Measurements from ENCODE around the gene PPP5C. TPM values are rescaled to one million over a fixed set of nuclear protein-coding genes. Genes with fewer than 3 reads are reported as not detected.

PPP5C gene
- total and polyA plus RNA-seq, 2 of the 13 experiments (the other 11 are each of a cell fraction or from before 2014, with no cell fraction given): 41.6 to 67.9 TPM

DNA sequence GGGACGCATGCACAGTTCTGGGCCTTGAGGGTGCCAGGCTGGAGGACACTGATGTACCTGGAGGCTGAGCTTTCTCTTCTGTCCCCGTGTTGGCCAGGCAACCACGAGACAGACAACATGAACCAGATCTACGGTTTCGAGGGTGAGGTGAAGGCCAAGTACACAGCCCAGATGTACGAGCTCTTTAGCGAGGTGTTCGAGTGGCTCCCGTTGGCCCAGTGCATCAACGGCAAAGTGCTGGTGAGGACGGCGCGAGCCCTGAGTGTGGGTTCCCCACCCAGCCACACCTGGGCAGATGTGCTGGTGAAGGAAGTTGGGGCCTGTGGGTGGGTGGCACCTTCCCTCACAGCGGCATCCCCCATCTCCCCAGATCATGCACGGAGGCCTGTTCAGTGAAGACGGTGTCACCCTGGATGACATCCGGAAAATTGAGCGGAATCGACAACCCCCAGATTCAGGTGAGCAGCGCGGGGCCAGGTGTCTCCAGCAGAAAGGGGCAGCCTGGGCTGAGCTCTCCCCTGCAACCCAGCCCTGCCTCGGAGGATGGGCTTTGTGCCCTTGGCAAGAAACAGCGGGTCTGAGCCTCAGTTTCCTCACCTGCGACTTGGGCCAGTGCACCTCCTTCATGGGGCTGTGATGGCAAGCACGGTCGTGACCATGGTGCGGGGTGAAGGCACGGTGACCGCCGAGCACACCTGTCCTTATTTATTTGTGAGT is 40.3 kb downstream of the PPP5C start:
- ChIA-PET POLR2A (no interaction called here), CTCF (ENCODE audit: low intra/inter-chr PET ratio, low total read pairs) (interaction anchor here (1.5 kb wide), 1 partner anchor 9 kb away, joined by 5 read pairs; no protein-coding TSS in a partner anchor)
- FAIRE-seq (no peak), DNase-seq (ENCODE audit: low spot score) (no peak), ATAC-seq (no peak)
- 96% methylated on average over 21 of the region's 30 CpGs for WGBS (ENCODE audit: low lambda C conversion rate)
- Histone ChIP-seq H3K27ac (ENCODE audit: extremely low read length, insufficient read depth, low read length) (no peak overlapping the region), H3K27me3 (ENCODE audit: control insufficient read depth in 1 of 2, insufficient read depth in 2 of 2, low read length in 2 of 2) (no peaks in the 10 kb centered on the region), H3K9me3 (ENCODE audit: low read length) (no peaks in the 10 kb centered on the region), H2AFZ (ENCODE audit: low read length) (no peak overlapping the region), H3K36me3 (replicated peaks in 1 of 2; ENCODE audit: control insufficient read depth in 1 of 2, insufficient read depth in 2 of 2, low read length in 2 of 2) (peaks cover 20 to 70% of the 10 kb centered on the region in 2 experiments), H3K4me1 (ENCODE audit: insufficient read depth, low read length) (peaks cover 11% of the 10 kb centered on the region), H3K4me3 (replicated peaks in 1 of 3; ENCODE audit: insufficient read depth in 1 of 3, low read depth in 2 of 3, low read length in 3 of 3) (no peak overlapping the region), H3K9ac (ENCODE audit: insufficient read depth, low read depth, low read length) (no peak overlapping the region), H3K79me2 (ENCODE audit: insufficient read depth, low read length) (no peaks in the 10 kb centered on the region), H4K20me1 (ENCODE audit: insufficient read depth, low read length) (no peaks in the 10 kb centered on the region), H3K4me2 (ENCODE audit: low read depth, low read length) (no peak overlapping the region)
- BruUV-seq (replicated peaks): no TSS peak
- intact Hi-C loops (cut with micrococcal nuclease; ENCODE audit: unreplicated experiment) (no loop called here), in situ Hi-C loops (cut with HindIII; ENCODE audit: extremely low pct_ligation_motif_present, low pct_unique_long_range_greater_than_20kb) (no loop called here)
- TF ChIP-seq AGO2 (optimal IDR thresholded peaks at IDR 0.05; ENCODE audit: low read depth, low read length) (peak; percentile 40), MZF1 (CRISPR knock-in tag; IDR thresholded peaks at IDR 0.05; ENCODE audit: borderline replicate concordance) (no peak), THYN1 (CRISPR knock-in tag; IDR thresholded peaks at IDR 0.05; ENCODE audit: borderline replicate concordance, low read depth) (no peak), HMGA1 (CRISPR knock-in tag; conservative IDR thresholded peaks at IDR 0.05) (no peak), SIN3A (IDR thresholded peaks at IDR 0.05; ENCODE audit: borderline replicate concordance, low read depth, low read length) (no peak), DMAP1 (CRISPR knock-in tag; IDR thresholded peaks at IDR 0.05) (no peak)

DNA sequence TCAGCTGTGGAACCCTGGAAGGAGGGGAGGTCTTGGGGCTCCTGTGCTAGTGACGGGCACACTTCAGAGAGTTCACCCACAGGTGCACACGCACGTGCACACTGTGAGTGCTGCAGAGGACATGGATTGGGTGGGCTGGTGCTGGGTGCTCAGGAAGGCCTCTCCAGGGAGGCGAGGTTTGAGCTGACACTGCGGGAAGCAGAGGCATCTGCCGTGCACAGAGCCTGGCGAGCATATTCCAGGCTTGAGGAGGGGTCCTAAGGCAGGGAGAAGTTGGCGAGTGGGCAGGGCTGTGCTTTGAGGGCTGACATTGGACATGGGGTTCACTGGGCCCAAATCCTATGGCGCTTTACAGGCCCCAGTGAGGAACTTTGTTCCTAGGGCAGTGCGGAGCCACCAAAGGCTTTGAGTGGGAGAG is 40.8 kb downstream of the PPP5C start:
- Histone ChIP-seq H3K9me3 (ENCODE audit: low read length) (no peaks in the 10 kb centered on the region), H3K36me3 (replicated peaks in 1 of 2; ENCODE audit: control insufficient read depth in 1 of 2, insufficient read depth in 2 of 2, low read length in 2 of 2) (peaks cover 20 to 65% of the 10 kb centered on the region in 2 experiments), H3K79me2 (ENCODE audit: insufficient read depth, low read length) (no peaks in the 10 kb centered on the region), H3K27ac (ENCODE audit: extremely low read length, insufficient read depth, low read length) (no peak overlapping the region), H4K20me1 (ENCODE audit: insufficient read depth, low read length) (no peaks in the 10 kb centered on the region), H2AFZ (ENCODE audit: low read length) (no peak overlapping the region), H3K9ac (ENCODE audit: insufficient read depth, low read depth, low read length) (no peak overlapping the region), H3K4me3 (replicated peaks in 1 of 3; ENCODE audit: insufficient read depth in 1 of 3, low read depth in 2 of 3, low read length in 3 of 3) (no peak overlapping the region), H3K4me2 (ENCODE audit: low read depth, low read length) (no peak overlapping the region), H3K27me3 (ENCODE audit: control insufficient read depth in 1 of 2, insufficient read depth in 2 of 2, low read length in 2 of 2) (no peaks in the 10 kb centered on the region), H3K4me1 (ENCODE audit: insufficient read depth, low read length) (peaks cover 11% of the 10 kb centered on the region)
- intact Hi-C loops (cut with micrococcal nuclease; ENCODE audit: unreplicated experiment) (no loop called here), in situ Hi-C loops (cut with HindIII; ENCODE audit: extremely low pct_ligation_motif_present, low pct_unique_long_range_greater_than_20kb) (no loop called here)
- CTCF ChIA-PET (ENCODE audit: low intra/inter-chr PET ratio, low total read pairs): no interaction called here
- ATAC-seq (no peak), DNase-seq (ENCODE audit: low spot score) (no peak), FAIRE-seq (no peak)
- POLR2A ChIA-PET: no interaction called here
- TF ChIP-seq PHF20 (CRISPR knock-in tag; IDR thresholded peaks at IDR 0.05): no peak
- BruUV-seq (replicated peaks): no TSS peak
- 97% methylated on average over 10 of the region's 10 CpGs for WGBS (ENCODE audit: low lambda C conversion rate)
